ENCODE measurements around the gene KNDC1.
"Not testable (repeated sequence)": the region's sequence is repeated elsewhere in the genome, so short reads cannot be mapped to it uniquely, and the experiment has no call there.

The KNDC1 gene

DNA sequence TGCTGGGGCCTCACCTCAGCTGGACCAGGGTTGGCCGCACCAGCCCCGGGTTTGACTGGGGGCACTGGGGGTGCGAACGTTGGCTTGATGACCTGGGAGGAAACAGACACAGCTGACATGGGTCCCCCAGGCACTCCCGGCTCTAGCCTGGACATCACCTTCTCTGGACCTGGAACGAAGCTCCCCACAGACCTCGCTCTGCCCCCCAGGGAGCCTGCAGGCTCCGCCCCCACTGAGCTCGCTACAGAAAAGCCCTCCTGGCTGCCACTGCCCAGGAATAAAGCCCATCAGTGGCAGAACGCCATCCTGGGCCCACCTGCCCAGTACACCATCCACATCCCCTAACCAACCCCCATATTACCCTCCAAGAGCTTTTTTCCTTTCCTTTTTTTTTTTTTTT lies 103.7 kb downstream of the KNDC1 start:
- H3K4me3 ChIP-seq (ENCODE audit: low read depth, low read length): no peak overlapping the region
- no peak for TF ChIP-seq CTCF (IDR thresholded peaks at IDR 0.05; ENCODE audit: borderline replicate concordance, insufficient read depth, low read depth, low read length)

DNA sequence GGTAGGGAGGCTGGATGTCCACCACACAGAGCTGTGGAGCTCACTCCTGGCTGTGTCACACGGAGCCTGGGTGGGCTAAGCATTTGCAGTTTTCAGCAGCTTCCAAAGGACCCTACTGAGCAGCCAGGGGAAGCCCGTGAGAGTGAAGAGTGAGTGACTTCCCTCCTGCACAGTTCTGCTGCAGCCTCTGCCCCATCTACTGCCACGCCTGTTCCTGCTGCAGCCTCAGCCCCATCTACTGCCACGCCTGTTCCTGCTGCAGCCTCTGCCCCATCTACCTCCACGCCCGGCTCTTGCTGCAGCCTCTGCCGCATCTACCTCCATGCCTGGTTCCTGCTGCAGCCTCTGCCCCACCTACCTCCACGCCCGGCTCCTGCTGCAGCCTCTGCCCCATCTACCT lies 104.4 kb downstream of the KNDC1 start:
- no peak overlapping the region for H3K4me3 ChIP-seq (ENCODE audit: low read depth, low read length)
- no peak for TF ChIP-seq CTCF (IDR thresholded peaks at IDR 0.05; ENCODE audit: borderline replicate concordance, insufficient read depth, low read depth, low read length)

DNA sequence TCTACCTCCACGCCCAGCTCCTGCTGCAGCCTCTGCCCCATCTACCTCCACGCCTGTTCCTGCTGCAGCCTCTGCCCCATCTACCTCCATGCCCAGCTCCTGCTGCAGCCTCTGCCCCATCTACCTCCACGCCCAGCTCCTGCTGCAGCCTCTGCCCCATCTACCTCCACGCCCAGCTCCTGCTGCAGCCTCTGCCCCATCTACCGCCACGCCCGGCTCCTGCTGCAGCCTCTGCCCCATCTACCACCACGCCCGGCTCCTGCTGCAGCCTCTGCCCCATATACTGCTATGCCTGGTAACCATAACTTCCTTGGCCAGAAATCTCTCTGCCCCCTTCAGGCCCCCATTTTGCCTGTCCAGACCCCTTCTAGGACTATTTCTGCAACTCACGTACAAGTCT lies 105.0 kb downstream of the KNDC1 start:
- not testable (repeated sequence) for H3K4me3 ChIP-seq (ENCODE audit: low read depth, low read length)

DNA sequence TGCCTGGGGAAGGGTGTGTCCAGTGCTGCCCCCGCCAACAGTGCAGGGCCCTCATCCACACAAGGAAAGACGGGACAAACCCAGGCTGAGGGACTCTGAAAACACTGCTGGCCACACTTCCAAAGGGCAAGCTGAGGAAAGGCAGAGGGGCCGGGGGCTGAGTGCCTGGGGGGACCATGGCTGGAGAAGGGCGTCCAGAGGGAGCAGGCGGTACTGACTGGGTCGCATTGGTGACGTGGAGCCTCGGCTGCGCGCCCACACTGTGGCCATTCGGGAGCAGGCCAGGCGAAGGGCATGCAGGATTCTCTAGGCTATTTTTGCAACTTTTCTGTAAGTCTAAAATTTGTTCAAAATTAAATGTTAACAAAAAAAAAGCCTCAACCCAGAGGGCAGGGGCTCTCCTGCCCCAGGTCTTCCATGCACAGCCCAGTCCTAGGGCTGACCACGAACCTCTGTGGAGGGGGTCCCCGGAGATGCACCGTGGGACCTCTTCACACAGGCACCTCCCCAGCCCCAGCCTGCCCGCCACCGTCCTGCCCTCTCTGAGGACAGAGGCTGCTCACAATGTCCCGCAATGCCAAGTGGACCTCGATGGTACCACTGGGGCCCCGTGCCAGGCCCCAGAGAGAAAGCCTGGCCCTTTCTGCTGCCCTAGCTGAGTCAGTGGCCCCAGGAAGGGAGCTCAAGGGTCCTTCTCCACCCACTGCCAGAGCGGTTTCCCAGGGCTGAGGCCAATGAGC lies 106.2 kb downstream of the KNDC1 start:
- no peak for TF ChIP-seq CTCF (IDR thresholded peaks at IDR 0.05; ENCODE audit: borderline replicate concordance, insufficient read depth, low read depth, low read length)

GRCh38 chr10:133267293-133267692 lies 107.3 kb downstream of the KNDC1 start:
- TF ChIP-seq CTCF (IDR thresholded peaks at IDR 0.05; ENCODE audit: borderline replicate concordance, insufficient read depth, low read depth, low read length): no peak
- H3K4me3 ChIP-seq (ENCODE audit: low read depth, low read length): no peak overlapping the region

More for the DNA sequence above, 106.2 kb downstream of the KNDC1 start:
- no peak overlapping the region for H3K4me3 ChIP-seq (ENCODE audit: low read depth, low read length)

GRCh38 chr10:133267829-133268228 lies 107.8 kb downstream of the KNDC1 start:
- no peak overlapping the region for H3K4me3 ChIP-seq (ENCODE audit: low read depth, low read length)
- no peak for TF ChIP-seq CTCF (IDR thresholded peaks at IDR 0.05; ENCODE audit: borderline replicate concordance, insufficient read depth, low read depth, low read length)

DNA sequence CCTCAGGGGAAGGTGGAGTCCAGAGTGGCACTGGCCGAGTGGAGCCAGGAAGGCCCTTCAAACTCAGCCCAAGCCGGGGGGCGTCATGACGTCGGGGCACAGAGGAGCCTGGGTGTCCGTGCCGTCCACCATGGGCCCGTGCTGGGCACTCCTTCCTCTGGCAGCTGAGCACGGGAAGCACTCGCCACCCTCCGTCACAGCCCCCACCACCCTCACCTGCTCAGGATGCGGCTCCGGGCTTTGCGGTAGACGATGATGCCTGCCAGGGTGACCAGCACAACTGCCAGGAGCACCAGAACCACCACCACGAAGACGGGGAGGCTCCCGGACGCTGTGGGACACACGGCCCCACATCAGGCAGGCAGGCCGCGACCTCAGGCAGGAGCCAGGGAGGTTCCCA lies 108.5 kb downstream of the KNDC1 start:
- H3K4me3 ChIP-seq (ENCODE audit: low read depth, low read length): no peak overlapping the region
- no peak for TF ChIP-seq CTCF (IDR thresholded peaks at IDR 0.05; ENCODE audit: borderline replicate concordance, insufficient read depth, low read depth, low read length)

Data from GM12875 (cell line).